Suprapubic skin (tissue), 3 donors: Measurements from ENCODE around the gene CACNA2D4.

Source experiments
- POLR2AphosphoS5 ChIP-seq, 3 donors: sonication (generic); formaldehyde crosslinking; IDR thresholded peaks; one replicate each; pipeline ENCODE4 v1.6.1; 2017; ENCODE audit warnings: antibody characterized with exemption in 3 of 3
- TF ChIP-seq, protein P1 (sequence below), 2 donors: fragments of 200-600 bp in 1 of 2; fragments of 450-650 bp in 1 of 2; sonication (generic) in 1 of 2; IDR thresholded peaks; one replicate each; pipeline ENCODE4 v1.5.1; 2016 to 2019; ENCODE audit warnings: antibody characterized with exemption in 2 of 2, mild to moderate bottlenecking in 1 of 2, moderate library complexity in 1 of 2

DNA sequence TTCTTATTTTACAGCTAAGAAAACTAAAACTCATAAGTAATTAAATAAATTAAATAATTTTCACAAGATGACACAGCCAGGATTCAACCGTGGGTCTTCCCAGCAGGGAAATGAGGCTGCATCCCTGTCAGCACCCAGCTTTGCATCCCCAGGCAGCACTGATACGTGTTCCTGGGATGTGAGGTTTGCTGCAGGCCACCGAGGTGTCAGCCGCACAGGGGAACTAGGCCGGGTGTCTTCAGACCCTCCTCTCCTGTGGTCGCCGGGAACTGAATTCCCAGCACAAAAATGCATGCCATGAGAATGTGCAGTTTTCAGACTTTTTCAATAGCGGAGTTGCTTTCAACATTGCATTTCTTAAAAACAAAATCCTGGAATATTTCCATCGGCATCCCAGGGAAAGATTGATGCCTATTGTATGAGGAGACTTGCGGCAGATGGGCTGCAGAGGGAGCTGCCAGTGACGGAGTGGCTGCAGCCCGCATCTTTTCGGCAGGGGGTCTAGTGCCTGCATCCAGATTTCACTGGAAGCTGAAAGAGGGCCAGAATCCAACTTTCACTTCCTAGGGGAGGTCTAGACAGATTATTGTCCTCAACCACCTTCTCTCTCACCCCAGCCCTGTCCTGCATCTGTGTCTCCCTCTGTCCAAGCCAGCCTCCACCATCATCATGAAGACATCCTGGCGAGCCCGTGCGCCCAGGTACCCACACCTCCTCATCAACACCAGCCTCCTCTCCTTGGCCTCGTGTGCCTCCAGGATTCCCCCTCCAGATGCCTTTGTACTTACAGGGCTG lies 85.5 kb downstream of the CACNA2D4 start:
- TF ChIP-seq POLR2AphosphoS5 (IDR thresholded peaks at IDR 0.05) = no peak
- TF ChIP-seq, protein P1, sequence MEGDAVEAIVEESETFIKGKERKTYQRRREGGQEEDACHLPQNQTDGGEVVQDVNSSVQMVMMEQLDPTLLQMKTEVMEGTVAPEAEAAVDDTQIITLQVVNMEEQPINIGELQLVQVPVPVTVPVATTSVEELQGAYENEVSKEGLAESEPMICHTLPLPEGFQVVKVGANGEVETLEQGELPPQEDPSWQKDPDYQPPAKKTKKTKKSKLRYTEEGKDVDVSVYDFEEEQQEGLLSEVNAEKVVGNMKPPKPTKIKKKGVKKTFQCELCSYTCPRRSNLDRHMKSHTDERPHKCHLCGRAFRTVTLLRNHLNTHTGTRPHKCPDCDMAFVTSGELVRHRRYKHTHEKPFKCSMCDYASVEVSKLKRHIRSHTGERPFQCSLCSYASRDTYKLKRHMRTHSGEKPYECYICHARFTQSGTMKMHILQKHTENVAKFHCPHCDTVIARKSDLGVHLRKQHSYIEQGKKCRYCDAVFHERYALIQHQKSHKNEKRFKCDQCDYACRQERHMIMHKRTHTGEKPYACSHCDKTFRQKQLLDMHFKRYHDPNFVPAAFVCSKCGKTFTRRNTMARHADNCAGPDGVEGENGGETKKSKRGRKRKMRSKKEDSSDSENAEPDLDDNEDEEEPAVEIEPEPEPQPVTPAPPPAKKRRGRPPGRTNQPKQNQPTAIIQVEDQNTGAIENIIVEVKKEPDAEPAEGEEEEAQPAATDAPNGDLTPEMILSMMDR (IDR thresholded peaks at IDR 0.05) = no peak
